ENCODE results near the gene FBXL7.

- TF ChIP-seq, protein P1, sequence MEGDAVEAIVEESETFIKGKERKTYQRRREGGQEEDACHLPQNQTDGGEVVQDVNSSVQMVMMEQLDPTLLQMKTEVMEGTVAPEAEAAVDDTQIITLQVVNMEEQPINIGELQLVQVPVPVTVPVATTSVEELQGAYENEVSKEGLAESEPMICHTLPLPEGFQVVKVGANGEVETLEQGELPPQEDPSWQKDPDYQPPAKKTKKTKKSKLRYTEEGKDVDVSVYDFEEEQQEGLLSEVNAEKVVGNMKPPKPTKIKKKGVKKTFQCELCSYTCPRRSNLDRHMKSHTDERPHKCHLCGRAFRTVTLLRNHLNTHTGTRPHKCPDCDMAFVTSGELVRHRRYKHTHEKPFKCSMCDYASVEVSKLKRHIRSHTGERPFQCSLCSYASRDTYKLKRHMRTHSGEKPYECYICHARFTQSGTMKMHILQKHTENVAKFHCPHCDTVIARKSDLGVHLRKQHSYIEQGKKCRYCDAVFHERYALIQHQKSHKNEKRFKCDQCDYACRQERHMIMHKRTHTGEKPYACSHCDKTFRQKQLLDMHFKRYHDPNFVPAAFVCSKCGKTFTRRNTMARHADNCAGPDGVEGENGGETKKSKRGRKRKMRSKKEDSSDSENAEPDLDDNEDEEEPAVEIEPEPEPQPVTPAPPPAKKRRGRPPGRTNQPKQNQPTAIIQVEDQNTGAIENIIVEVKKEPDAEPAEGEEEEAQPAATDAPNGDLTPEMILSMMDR (IDR thresholded peaks at IDR 0.05; ENCODE audit: low read depth, low read length), result no peak
- TF ChIP-seq POLR2A (IDR thresholded peaks at IDR 0.05; ENCODE audit: extremely low read depth, insufficient read length), result no peak
Observed at GRCh38 chr5:15614679-15615078, 114.7 kb downstream of the FBXL7 start.

All from NB4 (cell line).